HG03066 (cell line): ENCODE results near the gene GSE1.

Experiments
- ATAC-seq: cut with Tn5 transposase; IDR thresholded peaks from one replicate; pipeline ENCODE4 v1.9.1; 2021; ENCODE audit warnings: low read depth; ENCODE audit not compliant: unreplicated experiment

GSE1 gene

GRCh38 chr16:85573696-85574641 is 39.2 kb upstream of the GSE1 start:
- no peak for ATAC-seq

DNA sequence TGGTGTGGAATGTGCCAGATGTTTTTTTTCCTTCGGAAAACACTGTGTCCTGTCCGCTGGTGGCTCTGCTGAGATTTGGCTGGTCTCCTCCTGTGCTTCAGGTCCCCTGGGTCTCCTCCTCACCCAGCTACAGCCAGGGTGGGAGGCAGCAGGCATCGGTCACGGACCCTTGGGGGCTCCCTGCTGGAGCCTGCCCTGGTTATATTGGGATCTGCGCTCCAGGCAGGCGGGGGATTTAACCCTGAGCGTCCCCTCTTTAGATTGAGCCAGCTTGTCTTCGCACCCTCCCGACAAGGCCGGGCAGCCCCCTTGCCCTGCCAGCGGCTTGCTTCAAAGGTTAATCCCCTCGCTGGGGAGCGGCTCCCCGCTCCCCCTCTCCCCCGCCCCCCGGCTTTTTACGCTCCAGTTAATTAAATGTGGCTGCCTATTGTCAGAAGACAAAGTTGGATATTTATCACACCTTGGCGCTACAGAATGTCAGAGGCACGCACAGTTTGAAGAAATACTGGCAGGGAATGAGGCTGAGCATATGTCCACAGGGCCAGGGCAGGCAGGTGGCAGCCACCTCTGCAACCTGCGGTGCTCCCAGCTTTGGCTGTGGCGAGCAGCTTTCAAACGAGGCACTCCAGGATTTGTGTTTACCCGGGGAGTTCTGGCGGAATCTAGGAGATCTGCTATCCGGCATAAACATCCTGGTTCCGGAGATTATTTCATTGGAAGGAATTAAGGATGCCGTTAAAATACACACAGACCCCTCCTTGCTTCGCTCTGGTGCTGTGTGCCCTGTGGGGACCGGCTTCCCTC is 38.2 kb upstream of the GSE1 start:
- no peak for ATAC-seq

- no peak for ATAC-seq
Measured at GRCh38 chr16:85575920-85576319, 37.2 kb upstream of the GSE1 start.

DNA sequence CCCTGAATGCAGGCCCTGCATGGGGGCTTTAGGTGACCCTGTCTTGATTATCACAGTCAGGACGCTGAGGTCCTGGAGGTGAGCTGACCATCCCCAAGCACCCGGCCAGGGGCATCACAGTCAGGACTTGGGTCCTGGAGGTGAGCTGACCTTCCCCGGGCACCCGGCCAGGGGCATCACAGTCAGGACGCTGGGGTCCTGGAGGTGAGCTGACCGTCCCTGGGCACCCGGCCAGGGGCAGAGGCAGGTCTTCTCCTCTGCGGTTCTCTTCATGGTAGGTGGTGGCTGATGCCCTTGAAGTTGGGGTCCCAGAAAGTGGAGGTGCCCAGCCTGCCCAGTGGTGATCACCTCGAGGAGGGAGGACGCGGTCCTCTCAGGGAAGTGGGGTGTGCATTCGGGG is 36.2 kb upstream of the GSE1 start:
- ATAC-seq, result no peak

GRCh38 chr16:85577899-85578598 is 35.1 kb upstream of the GSE1 start:
- no peak for ATAC-seq

GRCh38 chr16:85578599-85578948 is 34.5 kb upstream of the GSE1 start:
- no peak for ATAC-seq

- no peak for ATAC-seq
Measured at GRCh38 chr16:85579191-85579590, 33.9 kb upstream of the GSE1 start.

GRCh38 chr16:85579923-85580580 is 33.1 kb upstream of the GSE1 start:
- no peak for ATAC-seq

GRCh38 chr16:85580684-85581083 is 32.4 kb upstream of the GSE1 start:
- ATAC-seq, result no peak

- ATAC-seq, result no peak
Measured at GRCh38 chr16:85582229-85582991, 30.7 kb upstream of the GSE1 start.

- ATAC-seq, result no peak
Measured at GRCh38 chr16:85583491-85584181, 29.5 kb upstream of the GSE1 start.

DNA sequence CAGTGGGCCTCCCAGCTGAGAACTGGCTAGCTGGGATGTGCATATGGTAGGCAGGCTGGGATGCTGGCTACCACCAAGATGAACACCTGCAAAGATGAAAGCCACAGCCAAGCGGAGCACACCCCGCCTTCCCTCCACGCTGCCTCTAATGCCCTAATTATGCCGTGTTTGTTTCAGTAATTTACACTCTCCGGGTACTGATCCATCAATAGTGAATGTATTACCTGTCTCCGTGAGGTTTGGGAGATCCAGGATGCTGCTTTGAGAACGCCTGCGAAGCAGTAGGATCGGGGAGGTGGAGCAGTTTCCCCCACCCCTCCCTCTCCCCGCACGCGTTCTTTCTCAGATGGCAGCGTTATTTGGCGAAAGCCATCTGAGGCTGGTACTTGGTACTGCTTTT is 28.9 kb upstream of the GSE1 start:
- no peak for ATAC-seq

DNA sequence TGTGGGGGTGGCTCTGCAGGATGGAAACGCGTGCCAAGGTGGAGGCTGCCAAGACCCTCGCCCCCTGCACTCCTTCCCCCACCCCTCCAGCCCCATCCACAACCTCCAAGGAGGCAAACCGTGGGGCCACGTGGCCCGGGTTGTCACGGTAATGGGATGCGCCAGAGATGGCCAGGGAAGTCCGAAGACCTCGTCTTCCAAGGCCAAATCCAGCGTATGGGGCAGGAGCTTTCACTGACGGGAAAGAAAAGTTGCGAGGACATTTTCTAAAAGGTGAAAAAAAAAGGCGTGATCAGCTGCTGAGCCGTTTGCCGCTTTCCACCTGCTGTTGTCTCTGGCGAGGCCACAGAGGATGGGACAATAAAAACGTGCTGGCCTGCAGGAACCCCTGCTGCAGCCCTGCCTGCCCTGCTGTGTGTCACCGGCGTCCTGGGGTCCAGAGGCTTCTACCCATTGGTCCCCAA is 28.3 kb upstream of the GSE1 start:
- ATAC-seq, result no peak

DNA sequence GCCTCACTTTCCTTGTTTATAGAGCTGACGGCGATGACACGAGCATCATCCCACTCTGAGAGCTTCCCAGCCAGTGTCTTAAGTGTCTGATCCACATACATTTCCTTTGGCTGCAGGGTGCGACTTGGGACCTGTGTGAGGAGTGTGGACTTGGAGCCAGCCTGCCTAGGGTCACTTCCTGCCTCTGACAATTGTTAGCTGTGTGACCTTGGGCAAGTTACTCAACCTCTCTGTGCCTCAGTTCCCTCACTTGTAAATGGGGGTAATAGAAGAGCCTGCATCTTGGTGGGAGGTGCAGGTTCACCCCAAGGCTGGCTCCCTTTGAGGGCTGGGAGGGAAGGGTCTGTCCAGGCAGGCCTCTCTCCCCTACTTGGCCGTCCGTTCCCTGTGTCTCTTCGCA is 27.4 kb upstream of the GSE1 start:
- ATAC-seq, result no peak

GRCh38 chr16:85586380-85587104 is 26.6 kb upstream of the GSE1 start:
- ATAC-seq, result no peak

DNA sequence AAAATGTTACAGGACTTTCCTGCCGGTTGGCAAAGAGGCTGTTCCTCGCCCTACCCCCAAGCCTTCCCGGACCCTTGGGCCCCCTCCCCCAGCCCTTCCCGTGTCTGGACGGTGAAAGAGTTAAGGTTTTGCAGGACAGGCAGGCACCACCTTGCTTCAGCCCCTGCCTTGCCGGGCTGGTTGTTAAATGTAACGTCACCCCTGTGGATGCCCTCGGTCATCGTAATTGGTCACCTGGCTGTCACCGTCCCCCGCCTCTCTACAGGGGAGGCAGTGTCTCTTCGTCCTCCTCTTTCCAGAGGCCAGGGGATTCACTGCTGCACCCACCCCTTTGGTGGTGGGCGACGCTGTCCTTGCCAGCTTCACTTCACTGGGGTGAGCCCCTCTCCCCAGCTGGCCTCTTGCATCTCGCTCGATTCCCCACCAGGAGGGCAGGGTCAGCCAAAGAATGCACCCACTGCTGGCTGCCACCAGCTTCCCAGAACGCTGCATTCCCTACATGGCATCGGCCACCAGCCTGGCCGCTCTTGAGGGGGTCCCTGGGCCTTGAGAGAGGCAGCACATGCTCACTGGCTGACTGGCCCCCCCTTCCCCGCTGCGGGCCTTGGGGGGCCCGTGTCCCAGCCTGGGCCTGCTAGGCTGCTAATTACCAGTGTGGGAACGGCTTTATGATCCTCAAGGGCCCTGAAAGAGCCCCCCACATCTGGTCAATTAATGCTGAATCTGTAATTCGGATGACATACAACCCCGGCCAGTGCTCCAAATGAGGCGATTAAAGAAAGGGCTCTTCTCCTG is 25.2 kb upstream of the GSE1 start:
- ATAC-seq, result no peak

- ATAC-seq, result no peak
Measured at GRCh38 chr16:85588562-85589503, 24.3 kb upstream of the GSE1 start.
